ENCODE measurements around the gene KRTDAP.
"Not testable (repeated sequence)": the region's sequence is repeated elsewhere in the genome, so short reads cannot be mapped to it uniquely, and the experiment has no call there.

Gene KRTDAP

DNA sequence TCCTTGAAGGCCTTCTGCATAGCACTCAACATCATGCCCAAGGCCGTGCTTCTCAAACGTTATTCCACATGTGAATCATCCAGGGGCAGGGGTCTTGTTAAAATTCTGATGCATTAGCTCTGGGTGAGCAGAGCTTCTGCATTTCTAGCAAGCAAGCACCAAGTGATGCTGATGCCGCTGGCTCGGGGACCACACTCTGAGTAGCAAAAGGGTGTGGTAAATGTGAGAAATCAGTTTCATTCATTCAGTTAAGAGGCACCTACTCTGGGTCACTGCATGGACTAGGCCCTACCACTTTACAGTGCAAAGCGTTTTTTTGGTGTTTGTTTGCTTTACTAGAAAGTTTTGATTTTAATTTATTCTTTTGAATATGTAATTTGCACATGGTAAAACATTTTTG lies 7.2 kb downstream of the KRTDAP start:
- Histone ChIP-seq H3K27me3 (peaks cover 33% of the 10 kb centered on the region), H3K9me3 (no peaks in the 10 kb centered on the region), H3K4me1 (ENCODE audit: control insufficient read depth in 1 of 2, insufficient read depth in 1 of 2, low read depth in 1 of 2, low read length in 1 of 2) (no peaks in the 10 kb centered on the region), H3K4me3 (ENCODE audit: low read depth in 1 of 2, low read length in 1 of 2) (no peak overlapping the region), H3K36me3 (no peaks in the 10 kb centered on the region), H3K27ac (no peak overlapping the region)
- TF ChIP-seq, protein P1, sequence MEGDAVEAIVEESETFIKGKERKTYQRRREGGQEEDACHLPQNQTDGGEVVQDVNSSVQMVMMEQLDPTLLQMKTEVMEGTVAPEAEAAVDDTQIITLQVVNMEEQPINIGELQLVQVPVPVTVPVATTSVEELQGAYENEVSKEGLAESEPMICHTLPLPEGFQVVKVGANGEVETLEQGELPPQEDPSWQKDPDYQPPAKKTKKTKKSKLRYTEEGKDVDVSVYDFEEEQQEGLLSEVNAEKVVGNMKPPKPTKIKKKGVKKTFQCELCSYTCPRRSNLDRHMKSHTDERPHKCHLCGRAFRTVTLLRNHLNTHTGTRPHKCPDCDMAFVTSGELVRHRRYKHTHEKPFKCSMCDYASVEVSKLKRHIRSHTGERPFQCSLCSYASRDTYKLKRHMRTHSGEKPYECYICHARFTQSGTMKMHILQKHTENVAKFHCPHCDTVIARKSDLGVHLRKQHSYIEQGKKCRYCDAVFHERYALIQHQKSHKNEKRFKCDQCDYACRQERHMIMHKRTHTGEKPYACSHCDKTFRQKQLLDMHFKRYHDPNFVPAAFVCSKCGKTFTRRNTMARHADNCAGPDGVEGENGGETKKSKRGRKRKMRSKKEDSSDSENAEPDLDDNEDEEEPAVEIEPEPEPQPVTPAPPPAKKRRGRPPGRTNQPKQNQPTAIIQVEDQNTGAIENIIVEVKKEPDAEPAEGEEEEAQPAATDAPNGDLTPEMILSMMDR (IDR thresholded peaks at IDR 0.05), result no peak

DNA sequence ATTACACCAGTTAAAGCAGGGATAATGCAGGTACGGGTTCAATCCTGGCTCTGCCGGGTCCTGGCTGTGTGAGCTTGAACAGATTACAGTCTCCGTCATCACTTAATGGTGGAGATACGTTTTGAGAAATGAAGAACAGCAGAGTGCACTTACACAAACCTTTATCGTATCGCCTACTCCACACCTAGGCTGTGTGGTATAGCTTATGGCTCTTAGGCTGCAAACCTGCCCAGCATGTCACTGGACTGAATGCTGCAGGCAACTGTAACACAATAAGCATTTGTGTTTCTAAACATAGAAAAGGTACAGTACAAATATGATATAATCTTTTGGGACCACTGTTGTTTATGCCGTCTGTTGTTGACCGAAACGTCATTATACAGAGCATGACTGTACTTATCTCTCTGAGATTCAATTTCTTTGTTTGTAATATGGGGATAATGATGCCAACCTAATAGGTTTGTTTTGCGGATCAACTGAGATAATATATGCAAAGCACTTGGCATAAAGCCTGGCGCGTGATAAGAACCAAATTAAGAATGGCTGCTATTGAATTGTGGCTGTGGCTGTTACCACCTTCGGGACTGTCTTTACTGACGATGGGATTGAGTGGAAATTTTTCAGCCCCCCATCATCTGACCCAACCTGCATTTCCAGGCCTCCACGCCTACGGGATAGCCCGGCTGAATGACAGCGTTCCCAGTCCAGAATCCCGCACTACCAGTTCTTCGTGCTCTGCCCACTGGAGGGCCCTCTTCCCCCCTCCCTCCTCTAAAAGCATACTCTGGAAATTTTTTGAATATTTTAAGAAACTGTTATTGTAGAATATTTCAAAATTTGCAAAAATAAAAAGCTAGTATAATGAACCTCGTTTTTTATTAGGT lies 11.2 kb downstream of the KRTDAP start:
- Histone ChIP-seq H3K4me1 (ENCODE audit: control insufficient read depth in 1 of 2, insufficient read depth in 1 of 2, low read depth in 1 of 2, low read length in 1 of 2) (no peaks in the 10 kb centered on the region), H3K27ac (no peak overlapping the region), H3K36me3 (no peaks in the 10 kb centered on the region), H3K27me3 (peaks cover 10% of the 10 kb centered on the region), H3K9me3 (no peaks in the 10 kb centered on the region), H3K4me3 (ENCODE audit: low read depth in 1 of 2, low read length in 1 of 2) (no peak overlapping the region)
- TF ChIP-seq, protein P1 (IDR thresholded peaks at IDR 0.05), result no peak

DNA sequence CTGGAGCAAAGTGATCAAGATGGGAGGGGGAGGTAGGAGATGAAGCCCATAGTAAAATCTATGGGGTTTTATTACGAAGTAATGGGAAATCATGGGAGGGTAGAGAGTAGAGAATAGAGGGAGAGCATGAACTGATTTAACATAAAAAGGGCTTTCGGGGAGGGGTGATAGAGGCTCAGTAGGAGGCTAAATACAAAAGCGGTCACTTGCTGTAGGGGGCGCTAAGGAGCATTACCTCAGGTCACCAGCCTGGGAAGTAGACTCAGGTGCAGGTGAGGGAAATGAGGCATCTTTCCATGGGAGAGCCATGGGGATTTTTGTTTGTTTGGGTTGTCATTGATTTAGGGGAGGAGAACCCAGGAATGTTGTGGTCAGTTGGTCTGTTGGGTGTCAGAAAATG lies 14.1 kb downstream of the KRTDAP start:
- H3K27me3 ChIP-seq, result no peaks in the 10 kb centered on the region
- H3K27ac ChIP-seq, result no peak overlapping the region
- no peaks in the 10 kb centered on the region for H3K4me1 ChIP-seq (ENCODE audit: control insufficient read depth in 1 of 2, insufficient read depth in 1 of 2, low read depth in 1 of 2, low read length in 1 of 2)
- no peaks in the 10 kb centered on the region for H3K36me3 ChIP-seq
- H3K4me3 ChIP-seq (ENCODE audit: low read depth in 1 of 2, low read length in 1 of 2), result no peak overlapping the region
- no peaks in the 10 kb centered on the region for H3K9me3 ChIP-seq
- TF ChIP-seq, protein P1 (IDR thresholded peaks at IDR 0.05), result no peak

DNA sequence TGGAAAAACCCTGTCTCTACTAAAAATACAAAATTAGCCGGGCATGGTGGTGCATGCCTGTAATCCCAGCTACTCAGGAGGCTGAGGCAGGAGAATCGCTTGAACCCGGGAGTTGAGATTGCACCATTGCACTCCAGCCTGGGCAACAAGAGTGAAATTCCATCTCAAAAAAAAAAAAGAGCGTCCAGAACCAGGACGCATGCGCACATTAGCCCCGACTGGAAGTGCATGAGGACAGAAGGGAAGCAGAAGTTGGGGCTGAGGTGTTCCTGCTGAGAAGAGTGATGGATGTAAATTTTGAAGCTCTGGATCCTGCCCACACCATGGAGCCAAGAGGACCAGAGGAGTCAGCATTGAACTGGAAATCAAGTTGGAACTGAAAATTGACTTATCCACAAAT lies 15.7 kb downstream of the KRTDAP start:
- H3K4me1 ChIP-seq (ENCODE audit: control insufficient read depth in 1 of 2, insufficient read depth in 1 of 2, low read depth in 1 of 2, low read length in 1 of 2); H3K27ac ChIP-seq; H3K9me3 ChIP-seq; H3K27me3 ChIP-seq; H3K4me3 ChIP-seq (ENCODE audit: low read depth in 1 of 2, low read length in 1 of 2); H3K36me3 ChIP-seq: not testable (repeated sequence)

DNA sequence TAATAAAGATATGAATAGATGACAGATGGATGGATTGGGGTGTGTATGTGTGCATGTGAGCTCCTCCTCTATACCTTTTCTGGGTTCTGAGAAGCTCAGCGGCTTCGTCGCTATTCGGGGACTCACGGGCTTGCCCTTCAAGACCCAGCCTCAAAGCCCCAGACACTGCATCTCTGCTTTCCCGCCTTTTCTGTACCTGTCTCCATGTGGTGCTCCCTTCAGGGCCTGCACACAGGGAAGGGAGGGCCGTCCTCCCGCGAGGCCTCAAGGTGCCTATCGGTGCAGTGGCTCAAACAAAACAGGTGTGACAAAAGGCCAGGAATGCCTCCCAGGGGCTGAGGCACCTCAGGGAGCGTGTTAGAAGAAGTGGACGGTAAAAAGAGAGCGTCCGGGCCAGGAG lies 16.2 kb downstream of the KRTDAP start:
- TF ChIP-seq, protein P1 (IDR thresholded peaks at IDR 0.05), result no peak
- Histone ChIP-seq H3K27ac (no peak overlapping the region), H3K36me3 (no peaks in the 10 kb centered on the region), H3K27me3 (no peaks in the 10 kb centered on the region), H3K4me1 (ENCODE audit: control insufficient read depth in 1 of 2, insufficient read depth in 1 of 2, low read depth in 1 of 2, low read length in 1 of 2) (no peaks in the 10 kb centered on the region), H3K4me3 (ENCODE audit: low read depth in 1 of 2, low read length in 1 of 2) (no peak overlapping the region), H3K9me3 (no peaks in the 10 kb centered on the region)

DNA sequence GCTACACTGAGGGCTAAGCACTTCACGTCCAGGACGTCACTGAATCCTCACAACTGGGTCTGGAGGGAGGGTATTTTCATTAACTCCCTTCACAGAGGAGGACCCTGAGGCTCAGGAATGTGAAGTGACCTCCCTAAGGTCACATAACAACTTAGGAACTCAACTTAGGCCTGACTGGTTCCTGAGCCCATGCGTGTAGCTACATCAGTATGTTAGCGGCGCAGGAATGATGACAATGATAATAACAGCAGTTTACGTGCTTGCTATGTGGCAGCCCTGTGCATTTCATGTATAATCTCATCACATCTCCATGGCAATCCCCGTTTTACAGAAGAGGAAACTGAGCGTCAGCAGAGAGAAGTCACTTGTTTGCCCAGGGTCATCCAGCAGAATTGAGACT lies 18.3 kb downstream of the KRTDAP start:
- TF ChIP-seq, protein P1 (IDR thresholded peaks at IDR 0.05), result no peak
- Histone ChIP-seq H3K4me3 (ENCODE audit: low read depth in 1 of 2, low read length in 1 of 2) (no peak overlapping the region), H3K36me3 (no peaks in the 10 kb centered on the region), H3K27ac (no peak overlapping the region), H3K27me3 (no peaks in the 10 kb centered on the region), H3K4me1 (ENCODE audit: control insufficient read depth in 1 of 2, insufficient read depth in 1 of 2, low read depth in 1 of 2, low read length in 1 of 2) (peaks cover 5 to 8% of the 10 kb centered on the region in 2 experiments), H3K9me3 (no peaks in the 10 kb centered on the region)

DNA sequence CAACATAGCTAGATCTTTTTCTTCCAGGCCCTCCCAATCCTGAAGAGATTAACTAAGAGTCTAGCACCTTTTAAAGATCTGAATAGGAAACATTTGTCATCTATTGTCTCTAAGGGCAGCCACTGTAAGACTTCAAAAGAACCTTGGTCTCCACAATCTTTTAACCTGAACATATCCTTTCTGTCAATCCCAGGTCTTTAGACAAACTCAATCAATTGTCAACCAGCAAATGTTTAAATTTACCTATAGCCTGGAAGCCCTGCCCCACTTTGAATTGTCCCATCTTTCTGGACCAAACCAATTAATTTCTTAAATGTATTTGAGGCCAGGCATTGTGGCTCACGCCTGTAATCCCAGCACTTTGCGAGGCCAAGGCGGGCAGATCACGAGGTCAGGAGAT lies 19.2 kb downstream of the KRTDAP start:
- not testable (repeated sequence) for H3K27ac ChIP-seq; H3K9me3 ChIP-seq; H3K36me3 ChIP-seq; H3K4me3 ChIP-seq (ENCODE audit: low read depth in 1 of 2, low read length in 1 of 2); H3K4me1 ChIP-seq (ENCODE audit: control insufficient read depth in 1 of 2, insufficient read depth in 1 of 2, low read depth in 1 of 2, low read length in 1 of 2); H3K27me3 ChIP-seq

All from neutrophil (primary cell).